CD4-positive, alpha-beta T cell (primary cell): ENCODE data around the gene MRPL39. TPM values are rescaled to one million over a fixed set of nuclear protein-coding genes. Genes with fewer than 3 reads are reported as not detected.
"Not testable (repeated sequence)": the region's sequence is repeated elsewhere in the genome, so short reads cannot be mapped to it uniquely, and the experiment has no call there.

Source experiments
- ATAC-seq: fragments of 200-7000 bp; cut with Tn5 transposase; one replicate; pipeline ENCODE4 v1.10.0; 2022; ENCODE audit warnings: mild to moderate bottlenecking; ENCODE audit not compliant: poor library complexity
- CTCF ChIA-PET: fragments of 350-600 bp; sonication (Branson Sonifier 250); formaldehyde crosslinking; loops from one replicate; lab custom pipeline; 2021; ENCODE audit warnings: antibody characterized with exemption, inconsistent platforms; lab: Charles Lee
- POLR2A ChIA-PET: fragments of 350-600 bp; sonication (Branson Sonifier 250); formaldehyde crosslinking; loops from one replicate; lab custom pipeline; 2021; ENCODE audit warnings: antibody characterized with exemption, inconsistent platforms; lab: Charles Lee
- DNase-seq, 14 experiments: peaks; one replicate each; pipeline ENCODE4 v3.0.0-alpha.2; 2013 to 2020; ENCODE audit warnings: mixed read lengths in 2 of 14
- H3K27ac ChIP-seq, 2 donors: one replicate each; pipeline versions ENCODE4 v1.5.1 to v1.7.0; 2013; ENCODE audit warnings: low read length in 2 of 2, low read depth in 1 of 2, mild to moderate bottlenecking in 1 of 2
- H3K27me3 ChIP-seq, 2 experiments: 1 replicate in 1 of 2; 2 replicates in 1 of 2; pipeline versions ENCODE4 v1.6.1 to v1.7.0; 2013; ENCODE audit warnings: low read length in 2 of 2, control low read depth in 1 of 2, mild to moderate bottlenecking in 1 of 2, moderate library complexity in 1 of 2; ENCODE audit not compliant: insufficient read depth in 2 of 2, control insufficient read depth in 1 of 2
- H3K36me3 ChIP-seq: one replicate; pipeline ENCODE4 v1.6.1; 2013; ENCODE audit warnings: low read length, control low read depth; ENCODE audit not compliant: insufficient read depth
- H3K4me1 ChIP-seq: one replicate; pipeline ENCODE4 v1.6.1; 2013; ENCODE audit warnings: low read length, control low read depth; ENCODE audit not compliant: insufficient read depth
- H3K4me3 ChIP-seq: one replicate; pipeline ENCODE4 v1.5.1; 2013; ENCODE audit warnings: mild to moderate bottlenecking, low read length, moderate library complexity
- H3K9me3 ChIP-seq, 2 experiments: 1 replicate in 1 of 2; 2 replicates in 1 of 2; pipeline versions ENCODE4 v1.6.1 to v1.7.0; 2013; ENCODE audit warnings: low read length in 2 of 2, mild to moderate bottlenecking in 2 of 2, control low read depth in 1 of 2, moderate library complexity in 1 of 2; ENCODE audit not compliant: control insufficient read depth in 1 of 2, insufficient read depth in 1 of 2
- H3K27ac Mint-ChIP-seq: one replicate; pipeline ENCODE4 v1.8.0; 2020; ENCODE audit warnings: mixed read lengths
- H3K27me3 Mint-ChIP-seq: one replicate; pipeline ENCODE4 v1.8.0; 2021; ENCODE audit warnings: mixed read lengths
- H3K36me3 Mint-ChIP-seq: one replicate; pipeline ENCODE4 v1.8.0; 2021; ENCODE audit warnings: low read depth, mixed read lengths
- H3K4me1 Mint-ChIP-seq: one replicate; pipeline ENCODE4 v1.8.0; 2021; ENCODE audit warnings: low read depth, mixed read lengths
- H3K4me3 Mint-ChIP-seq: one replicate; pipeline ENCODE4 v1.8.0; 2020; ENCODE audit warnings: mild to moderate bottlenecking, mixed read lengths
- H3K9me3 Mint-ChIP-seq: one replicate; pipeline ENCODE4 v1.8.0; 2020; ENCODE audit warnings: mixed read lengths
- CTCF ChIP-seq: fragments of 200-600 bp; IDR thresholded peaks from one replicate; pipeline ENCODE4 v1.8.0; 2022; ENCODE audit warnings: antibody characterized with exemption, mild to moderate bottlenecking
- intact Hi-C, 2 experiments: fragments of 100-400 bp; cut with DNase I in 1 of 2; cut with micrococcal nuclease in 1 of 2; formaldehyde crosslinking; loops; one replicate each; pipeline versions ENCODE4 v1.15.1 to v1.9.0; 2023 to 2025; cut with DNase I, micrococcal nuclease
- total RNA-seq, 174 experiments: library from RNA in 2 of 174; stranded (reverse) in 2 of 174; gene quantifications; one replicate each; pipeline ENCODE4 v1.2.3 and lab custom pipeline; 2021 to 2026

MRPL39 gene
- total RNA-seq, 2 experiments from 2014 or later, result 10.7 to 15.2 TPM

DNA sequence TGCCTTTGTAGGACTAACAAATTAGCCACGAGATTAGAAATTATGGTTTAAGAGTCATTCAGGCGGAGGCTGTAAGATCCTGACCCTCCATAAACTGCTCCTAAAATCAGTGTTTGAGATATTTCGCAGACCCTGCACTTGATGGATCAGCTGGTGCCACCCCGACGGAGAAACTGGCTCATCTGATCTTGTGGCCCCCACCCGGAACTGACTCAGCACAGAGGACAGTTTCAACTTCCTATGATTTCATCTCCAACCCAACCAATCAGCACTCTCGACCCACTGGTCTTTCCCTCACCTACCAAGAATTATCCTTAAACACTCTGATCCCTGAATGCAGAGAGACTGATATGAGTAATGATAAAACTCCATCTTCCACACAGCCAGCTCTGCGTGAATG, 28.0 kb upstream of the MRPL39 start:
- TF ChIP-seq CTCF, result no peak
- Mint-ChIP-seq H3K27ac (no peak overlapping the region), H3K4me3 (no peak overlapping the region), H3K27me3 (peaks cover 48% of the 10 kb centered on the region), H3K36me3 (no peaks in the 10 kb centered on the region), H3K9me3 (no peaks in the 10 kb centered on the region), H3K4me1 (peaks cover 12% of the 10 kb centered on the region)
- Histone ChIP-seq H3K4me1 (peaks cover 17% of the 10 kb centered on the region), H3K9me3 (no peaks in the 10 kb centered on the region), H3K27ac (no peak overlapping the region), H3K36me3 (no peaks in the 10 kb centered on the region), H3K4me3 (no peak overlapping the region), H3K27me3 (peaks cover 12% of the 10 kb centered on the region in 2 experiments)
- intact Hi-C loops, result no loop called here
- no peak for ATAC-seq
- DNase-seq, result no peak
- CTCF ChIA-PET, result no interaction called here
- POLR2A ChIA-PET, result no interaction called here

GRCh38 chr21:25632296-25632695, 25.0 kb upstream of the MRPL39 start:
- Histone ChIP-seq H3K9me3 (no peaks in the 10 kb centered on the region), H3K4me3 (no peak overlapping the region), H3K36me3 (no peaks in the 10 kb centered on the region), H3K4me1 (no peaks in the 10 kb centered on the region), H3K27ac (no peak overlapping the region), H3K27me3 (peaks cover 2 to 3% of the 10 kb centered on the region in 2 experiments)
- TF ChIP-seq CTCF, result no peak
- intact Hi-C loops, result no loop called here
- CTCF ChIA-PET, result no interaction called here
- peaks cover 26% of the 10 kb centered on the region for H3K27me3 Mint-ChIP-seq
- POLR2A ChIA-PET, result no interaction called here
- H3K4me1 Mint-ChIP-seq, result no peaks in the 10 kb centered on the region
- no peaks in the 10 kb centered on the region for H3K9me3 Mint-ChIP-seq
- ATAC-seq (no peak), DNase-seq (no peak)
- H3K36me3 Mint-ChIP-seq, result no peaks in the 10 kb centered on the region
- no peak overlapping the region for H3K4me3 Mint-ChIP-seq
- no peak overlapping the region for H3K27ac Mint-ChIP-seq

GRCh38 chr21:25626757-25627156, 19.5 kb upstream of the MRPL39 start:
- H3K4me1 Mint-ChIP-seq, result no peaks in the 10 kb centered on the region
- Histone ChIP-seq H3K4me1 (no peaks in the 10 kb centered on the region), H3K4me3 (no peak overlapping the region), H3K27ac (no peak overlapping the region), H3K9me3 (no peaks in the 10 kb centered on the region), H3K36me3 (no peaks in the 10 kb centered on the region), H3K27me3 (peaks cover 0 to 3% of the 10 kb centered on the region in 2 experiments)
- H3K9me3 Mint-ChIP-seq, result no peaks in the 10 kb centered on the region
- no peak for ATAC-seq
- no peaks in the 10 kb centered on the region for H3K36me3 Mint-ChIP-seq
- TF ChIP-seq CTCF, result no peak
- H3K27ac Mint-ChIP-seq, result no peak overlapping the region
- DNase-seq, result no peak
- no peaks in the 10 kb centered on the region for H3K27me3 Mint-ChIP-seq
- intact Hi-C loops, result no loop called here
- POLR2A ChIA-PET, result no interaction called here
- H3K4me3 Mint-ChIP-seq, result no peak overlapping the region
- CTCF ChIA-PET, result no interaction called here

DNA sequence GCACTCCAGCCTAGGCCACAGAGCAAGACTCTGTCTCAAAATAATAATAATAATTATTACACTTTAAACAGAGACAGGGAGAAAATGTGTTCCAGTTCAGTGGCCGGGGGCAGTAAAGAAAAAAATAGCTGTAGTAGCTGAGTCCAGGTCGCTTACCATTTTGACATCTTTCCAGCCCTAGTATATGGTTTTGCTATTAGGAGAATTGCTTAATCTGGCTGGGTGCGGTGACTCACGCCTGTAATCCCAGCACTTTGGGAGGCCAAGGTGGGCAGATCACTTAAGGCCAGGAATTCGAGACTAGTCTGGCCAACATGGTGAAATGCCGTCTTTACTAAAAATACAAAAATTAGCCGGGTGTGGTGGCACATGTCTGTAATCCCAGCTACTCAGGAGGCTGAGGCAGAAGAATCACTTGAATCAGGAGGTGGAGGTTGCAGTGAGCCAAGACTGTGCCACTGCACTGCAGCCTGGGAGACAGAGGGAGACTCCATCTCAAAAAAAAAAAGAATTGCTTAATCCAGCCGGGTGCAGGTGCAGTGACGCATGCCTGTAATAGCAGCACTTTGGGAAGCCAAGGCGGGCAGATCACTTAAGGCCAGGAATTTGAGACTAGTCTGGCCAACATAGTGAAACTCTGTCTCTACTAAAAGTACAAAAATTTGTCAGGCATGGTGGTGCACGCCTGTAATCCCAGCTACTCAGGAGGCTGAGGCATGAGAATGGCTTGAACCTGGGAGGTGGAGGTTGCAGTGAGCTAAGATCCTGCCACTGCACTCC, 18.7 kb upstream of the MRPL39 start:
- CTCF ChIA-PET, ATAC-seq, DNase-seq, H3K9me3 Mint-ChIP-seq, H3K9me3 ChIP-seq, H3K4me3 ChIP-seq, H3K36me3 Mint-ChIP-seq, intact Hi-C loops, H3K36me3 ChIP-seq, H3K27me3 Mint-ChIP-seq, POLR2A ChIA-PET, H3K27ac ChIP-seq, H3K4me1 ChIP-seq, H3K27ac Mint-ChIP-seq, H3K27me3 ChIP-seq, H3K4me3 Mint-ChIP-seq, H3K4me1 Mint-ChIP-seq: not testable (repeated sequence)
